ENCODE results near the gene FAM117A. TPM values are rescaled to one million over a fixed set of nuclear protein-coding genes. Genes with fewer than 3 reads are reported as not detected.

The FAM117A gene
- total RNA-seq, 4 donors from 2014 or later, result 13.3 to 33.0 (median 24.8) TPM

GRCh38 chr17:49691677-49692191 is 72.2 kb downstream of the FAM117A start:
- DNase-seq (ENCODE audit: extremely low spot score), result no peak
- Histone ChIP-seq H3K4me1 (peaks cover 38 to 62% (median 50%) of the 10 kb centered on the region in 4 donors), H3K36me3 (no peaks in the 10 kb centered on the region), H3K27me3 (no peaks in the 10 kb centered on the region), H3K4me3 (peak overlapping the region in 2 of 4 donors; percentile 12 to 25), H3K9me3 (no peaks in the 10 kb centered on the region), H3K27ac (replicated peaks in 1 of 4) (peak overlapping the region; percentile 86 to 90 (median 89))
- intact Hi-C loops (cut with DNase I), result loop anchor here (5.0 kb wide), 1 partner anchor 44 kb away; no protein-coding TSS in a partner anchor
- WGBS, result 35% methylated on average over 8 of the region's 8 CpGs
- peak in 1 of 2 donors; percentile 19 for TF ChIP-seq POLR2AphosphoS5 (IDR thresholded peaks at IDR 0.05)
- TF ChIP-seq EP300 (IDR thresholded peaks at IDR 0.05), result no peak
- no peak for TF ChIP-seq CTCF (IDR thresholded peaks at IDR 0.05)
- no peak for TF ChIP-seq POLR2A (IDR thresholded peaks at IDR 0.05; ENCODE audit: low read depth)

GRCh38 chr17:49691086-49691676 is 72.8 kb downstream of the FAM117A start:
- WGBS, result 29% methylated on average over 9 of the region's 9 CpGs
- H3K27ac ChIP-seq (replicated peaks in 1 of 4), result peak overlapping the region; percentile 86 to 90 (median 89)
- H3K4me1 ChIP-seq, result peaks cover 38 to 62% (median 50%) of the 10 kb centered on the region in 4 donors
- H3K36me3 ChIP-seq, result no peaks in the 10 kb centered on the region
- TF ChIP-seq CTCF (IDR thresholded peaks at IDR 0.05), result no peak
- TF ChIP-seq POLR2A (IDR thresholded peaks at IDR 0.05; ENCODE audit: low read depth), result no peak
- peak; percentile 69 for TF ChIP-seq EP300 (IDR thresholded peaks at IDR 0.05)
- peak; percentile 93 to 98 for TF ChIP-seq POLR2AphosphoS5 (IDR thresholded peaks at IDR 0.05)
- DNase-seq (ENCODE audit: extremely low spot score), result no peak
- no peaks in the 10 kb centered on the region for H3K27me3 ChIP-seq
- peak overlapping the region in 2 of 4 donors; percentile 12 to 25 for H3K4me3 ChIP-seq
- H3K9me3 ChIP-seq, result no peaks in the 10 kb centered on the region
- intact Hi-C loops (cut with DNase I), result loop anchor here (5.0 kb wide), 1 partner anchor 44 kb away; no protein-coding TSS in a partner anchor

- TF ChIP-seq POLR2A (IDR thresholded peaks at IDR 0.05; ENCODE audit: low read depth), result no peak
- TF ChIP-seq EP300 (IDR thresholded peaks at IDR 0.05), result no peak
- no peak for TF ChIP-seq POLR2AphosphoS5 (IDR thresholded peaks at IDR 0.05)
- no peak for TF ChIP-seq CTCF (IDR thresholded peaks at IDR 0.05)
- DNase-seq (ENCODE audit: extremely low spot score), result no peak
These were observed 73.7 kb downstream of the FAM117A start for GRCh38 chr17:49690256-49690655.

GRCh38 chr17:49688848-49689247 is 75.1 kb downstream of the FAM117A start:
- DNase-seq (ENCODE audit: extremely low spot score), result no peak
- no peaks in the 10 kb centered on the region for H3K36me3 ChIP-seq
- H3K4me3 ChIP-seq, result no peak overlapping the region
- 76% methylated on average over 4 of the region's 4 CpGs for WGBS
- TF ChIP-seq EP300 (IDR thresholded peaks at IDR 0.05) (no peak), CTCF (IDR thresholded peaks at IDR 0.05) (no peak), POLR2AphosphoS5 (IDR thresholded peaks at IDR 0.05) (no peak), POLR2A (IDR thresholded peaks at IDR 0.05; ENCODE audit: low read depth) (no peak)
- peak overlapping the region; percentile 86 to 90 (median 89) for H3K27ac ChIP-seq (replicated peaks in 1 of 4)
- no peaks in the 10 kb centered on the region for H3K27me3 ChIP-seq
- H3K4me1 ChIP-seq, result peaks cover 32 to 53% (median 42%) of the 10 kb centered on the region in 4 donors
- intact Hi-C loops (cut with DNase I), result no loop called here
- H3K9me3 ChIP-seq, result no peaks in the 10 kb centered on the region

More at GRCh38 chr17:49690256-49690655, 73.7 kb downstream of the FAM117A start:
- 65% methylated on average over 2 of the region's 2 CpGs for WGBS
- Histone ChIP-seq H3K4me3 (no peak overlapping the region), H3K4me1 (peaks cover 36 to 58% (median 48%) of the 10 kb centered on the region in 4 donors), H3K27ac (replicated peaks in 1 of 4) (peak overlapping the region; percentile 86 to 90 (median 89)), H3K9me3 (no peaks in the 10 kb centered on the region), H3K36me3 (no peaks in the 10 kb centered on the region), H3K27me3 (no peaks in the 10 kb centered on the region)
- intact Hi-C loops (cut with DNase I), result loop anchor here (5.0 kb wide), 1 partner anchor 43 kb away; no protein-coding TSS in a partner anchor

All from esophagus muscularis mucosa (tissue), 4 donors.